GM12878 (cell line): ENCODE results near the gene MGMT. TPM values are rescaled to one million over a fixed set of nuclear protein-coding genes. Genes with fewer than 3 reads are reported as not detected.

Source experiments
- ATAC-seq: fragments of 200-7000 bp; cut with Tn5 transposase; 3 replicates; pipeline ENCODE4 v1.9.1; 2020; ENCODE audit warnings: mild to moderate bottlenecking, moderate library complexity
- BruUV-seq: library from RNA; stranded (reverse); fragments of 400-500 nt; replicated peaks from 2 replicates; lab custom pipeline; 2021; lab: Mats Ljungman, UMichigan
- CTCF ChIA-PET: fragments of 300-600 bp; sonication (Branson Sonifier 250); formaldehyde crosslinking; extraction: SDS; loops from one replicate; lab custom pipeline; 2021; ENCODE audit warnings: inconsistent platforms; lab: Yijun Ruan, JAX
- POLR2A ChIA-PET: fragments of 350-600 bp; formaldehyde crosslinking; extraction: SDS; loops from one replicate; lab custom pipeline; 2021; ENCODE audit warnings: inconsistent platforms; lab: Charles Lee
- RAD21 ChIA-PET: fragments of 300-600 bp; sonication (Branson Sonifier 250); formaldehyde crosslinking; loops from one replicate; lab custom pipeline; 2023; ENCODE audit warnings: antibody characterized with exemption; ENCODE audit not compliant: unreplicated experiment; lab: Charles Lee
- SMC1A ChIA-PET: fragments of 300-600 bp; sonication (Branson Sonifier 250); formaldehyde crosslinking; loops from one replicate; lab custom pipeline; 2023; ENCODE audit not compliant: unreplicated experiment, uncharacterized antibody; lab: Charles Lee
- DNase-seq: peaks from one replicate; pipeline ENCODE4 v3.0.0-alpha.2; 2011; ENCODE audit warnings: low read depth, low spot score
- FAIRE-seq: peaks from 3 replicates; lab custom pipeline; 2011; peaks lifted over from hg19 to GRCh38; lab: Jason Lieb, UNC
- H2AFZ ChIP-seq: 2 replicates; pipeline ENCODE4 v1.6.0; 2011; ENCODE audit warnings: low read depth, low read length, control low read depth; ENCODE audit not compliant: control insufficient read depth
- H3K27ac ChIP-seq: 2 replicates; pipeline ENCODE4 v1.5.1; 2011; ENCODE audit warnings: control low read depth; ENCODE audit not compliant: control insufficient read depth, insufficient read depth
- H3K27me3 ChIP-seq, 2 experiments: replicated peaks in 1 of 2; 2 replicates each; pipeline versions ENCODE4 v1.6.0 to v1.6.1; 2011; ENCODE audit warnings: low read length in 1 of 2; ENCODE audit not compliant: control insufficient read depth in 2 of 2, insufficient read depth in 2 of 2
- H3K36me3 ChIP-seq, 2 experiments: 2 replicates each; pipeline ENCODE4 v1.5.1; 2011; ENCODE audit warnings: low read length in 1 of 2; ENCODE audit not compliant: control insufficient read depth in 2 of 2, insufficient read depth in 2 of 2
- H3K4me1 ChIP-seq: 2 replicates; pipeline ENCODE4 v1.6.1; 2011; ENCODE audit warnings: mild to moderate bottlenecking, low read length, moderate library complexity, mixed read lengths; ENCODE audit not compliant: control insufficient read depth, insufficient read depth
- H3K4me2 ChIP-seq: 2 replicates; pipeline ENCODE4 v1.6.0; 2011; ENCODE audit warnings: control low read depth; ENCODE audit not compliant: control insufficient read depth, insufficient read depth
- H3K4me3 ChIP-seq: fragments of 200-600 bp; sonication (generic); 2 replicates; pipeline ENCODE4 v1.5.1; 2016
- H3K79me2 ChIP-seq: 2 replicates; pipeline ENCODE4 v1.6.0; 2011; ENCODE audit warnings: low read length; ENCODE audit not compliant: control insufficient read depth, insufficient read depth
- H3K9ac ChIP-seq: 2 replicates; pipeline ENCODE4 v1.8.0; 2011; ENCODE audit warnings: low read length, control low read depth, mixed read lengths; ENCODE audit not compliant: control insufficient read depth, insufficient read depth
- H3K9me3 ChIP-seq: replicated peaks from 3 replicates; pipeline ENCODE4 v1.5.1; 2011; ENCODE audit warnings: mild to moderate bottlenecking, low read length; ENCODE audit not compliant: control insufficient read depth, insufficient read depth
- H4K20me1 ChIP-seq: 2 replicates; pipeline ENCODE4 v1.6.0; 2011; ENCODE audit not compliant: control insufficient read depth, insufficient read depth
- CUX1 ChIP-seq: IDR thresholded peaks from 2 replicates; pipeline ENCODE4 v1.6.1; 2012; ENCODE audit warnings: improper control_type of control experiment, low read depth, low read length; ENCODE audit not compliant: insufficient replicate concordance
- MTA2 ChIP-seq: fragments of 450-650 bp; IDR thresholded peaks from 2 replicates; pipeline ENCODE4 v1.6.1; 2016; ENCODE audit warnings: low read depth, mild to moderate bottlenecking, moderate library complexity
- MYB ChIP-seq: fragments of 150-350 bp; IDR thresholded peaks from 2 replicates; pipeline ENCODE4 v1.6.1; 2014; ENCODE audit warnings: mild to moderate bottlenecking, low read depth, low read length, borderline replicate concordance
- PBX3 ChIP-seq: IDR thresholded peaks from 2 replicates; pipeline ENCODE4 v1.6.1; 2011; ENCODE audit warnings: mild to moderate bottlenecking, low read depth, low read length, moderate library complexity; ENCODE audit not compliant: insufficient replicate concordance
- ZNF24 ChIP-seq: fragments of 450-650 bp; IDR thresholded peaks from 2 replicates; pipeline ENCODE4 v1.6.1; 2017; ENCODE audit warnings: antibody characterized with exemption, mild to moderate bottlenecking
- ZZZ3 ChIP-seq: IDR thresholded peaks from 2 replicates; pipeline ENCODE4 v1.6.1; 2011; ENCODE audit warnings: low read depth; ENCODE audit not compliant: control insufficient read depth, insufficient read length
- WGBS: methylation state at CpG from one replicate; pipeline ENCODE4 v1.1.6; 2016; ENCODE audit warnings: low lambda C conversion rate; ENCODE audit not compliant: insufficient replicate concordance, insufficient coverage; ENCODE audit errors: missing lambda C conversion rate; 5-methylcytosine and 5-hydroxymethylcytosine counted together
- in situ Hi-C: fragments of 300-500 bp; cut with MboI; formaldehyde crosslinking; loops from 9 replicates; pipeline ENCODE4 v1.14.3; 2018; ENCODE audit warnings: mixed read lengths
- intact Hi-C: fragments of 100-400 bp; cut with micrococcal nuclease; formaldehyde crosslinking; loops from one replicate; pipeline ENCODE4 v1.14.2; 2022; ENCODE audit not compliant: unreplicated experiment
- polyA plus RNA-seq, 11 experiments: library from polyadenylated mRNA; depleted of rRNA in 4 of 11; unstranded in 6 of 11; stranded (reverse) in 5 of 11; fragments of >200 nt; fragmentation: Nextera tagmentation in 4 of 11; fragmentation: Illumina TruSeq in 1 of 11; extraction: Ambion mirVana in 4 of 11; extraction: Trizol in 1 of 11; gene quantifications; 1 replicate in 1 of 11; 2 replicates in 10 of 11; pipeline versions ENCODE4 v1.2.1 to v1.2.3, GENCODE V29; 2011 to 2016; ENCODE audit warnings: inconsistent platforms in 2 of 11, missing spikeins in 2 of 11, low read depth in 1 of 11
- total RNA-seq, 4 experiments: library from RNA; depleted of rRNA in 3 of 4; stranded (reverse); fragments of >200 nt in 3 of 4; fragmentation: Illumina TruSeq in 1 of 4; extraction: Trizol in 1 of 4; gene quantifications; 2 replicates each; pipeline versions ENCODE4 v1.2.1 to v1.2.3, GENCODE V29; 2013 to 2021
- TF ChIP-seq, protein P1 (sequence below): fragments of 450-650 bp; IDR thresholded peaks from 2 replicates; pipeline ENCODE4 v1.6.1; 2017; ENCODE audit warnings: mild to moderate bottlenecking, moderate library complexity
- TF ChIP-seq, protein P2 (sequence below): fragments of 450-650 bp; IDR thresholded peaks from 2 replicates; pipeline ENCODE4 v1.6.1; 2018; ENCODE audit warnings: mild to moderate bottlenecking, low read depth, moderate library complexity; ENCODE audit not compliant: partially characterized antibody

The MGMT gene
- total and polyA plus RNA-seq, 10 of the 15 experiments (the other 5 are each of a cell fraction or from before 2014, with no cell fraction given) = 0.16 to 24.2 (median 13.3) TPM

DNA sequence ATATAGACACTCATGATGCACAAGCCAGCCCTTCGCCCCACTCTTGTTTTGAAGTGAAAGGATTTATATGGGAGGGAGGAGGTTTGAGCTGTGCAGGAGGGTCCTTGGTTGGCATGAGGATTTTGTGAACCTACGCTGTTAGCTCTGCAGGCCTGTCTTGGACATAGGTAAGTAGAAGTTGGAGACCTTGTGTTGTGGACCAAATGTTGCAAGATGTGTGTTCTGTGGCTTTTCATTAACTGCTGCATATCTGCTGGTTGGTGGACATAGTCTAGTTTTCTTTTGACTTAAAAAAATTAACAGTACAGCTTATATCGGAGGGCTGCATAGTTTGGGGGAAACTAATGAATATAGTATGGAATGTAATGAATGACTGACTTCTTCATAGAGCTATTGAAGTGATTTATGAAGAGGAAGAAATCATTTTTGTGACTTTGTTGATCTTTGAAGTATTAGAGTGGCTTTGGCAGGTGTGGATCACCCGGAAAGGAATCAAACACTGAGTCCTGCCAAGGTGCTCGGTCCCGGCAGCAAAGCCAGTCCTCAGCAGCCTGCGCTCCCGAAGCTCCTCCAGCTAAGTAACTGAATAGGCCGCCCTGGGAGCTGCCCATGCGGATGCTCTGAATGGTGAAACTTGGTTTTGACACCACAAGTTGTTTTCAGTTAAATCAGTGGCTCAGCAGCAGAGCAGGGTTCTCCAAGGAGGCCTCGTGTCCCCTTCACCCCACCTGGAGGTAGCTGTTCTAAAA lies 3.2 kb downstream of the MGMT start:
- in situ Hi-C loops (no loop called here), intact Hi-C loops (no loop called here)
- DNase-seq = no peak
- Histone ChIP-seq H3K79me2 (peaks cover 9% of the 10 kb centered on the region), H3K4me3 (no peak overlapping the region), H3K9ac (no peak overlapping the region), H3K9me3 (no peaks in the 10 kb centered on the region), H2AFZ (no peak overlapping the region), H3K4me1 (peaks cover 15% of the 10 kb centered on the region), H4K20me1 (no peaks in the 10 kb centered on the region), H3K4me2 (no peak overlapping the region), H3K36me3 (no peaks in the 10 kb centered on the region), H3K27ac (no peak overlapping the region), H3K27me3 (no peaks in the 10 kb centered on the region)
- no peak for ATAC-seq
- SMC1A ChIA-PET = no interaction called here
- 75% methylated on average over 11 of the region's 11 CpGs for WGBS
- FAIRE-seq = no peak
- POLR2A ChIA-PET = no interaction called here
- CTCF ChIA-PET = no interaction called here
- RAD21 ChIA-PET = no interaction called here
- BruUV-seq = no TSS peak
- no peak for TF ChIP-seq MTA2
- TF ChIP-seq MYB = no peak
- TF ChIP-seq PBX3 = no peak
- TF ChIP-seq, protein P1, sequence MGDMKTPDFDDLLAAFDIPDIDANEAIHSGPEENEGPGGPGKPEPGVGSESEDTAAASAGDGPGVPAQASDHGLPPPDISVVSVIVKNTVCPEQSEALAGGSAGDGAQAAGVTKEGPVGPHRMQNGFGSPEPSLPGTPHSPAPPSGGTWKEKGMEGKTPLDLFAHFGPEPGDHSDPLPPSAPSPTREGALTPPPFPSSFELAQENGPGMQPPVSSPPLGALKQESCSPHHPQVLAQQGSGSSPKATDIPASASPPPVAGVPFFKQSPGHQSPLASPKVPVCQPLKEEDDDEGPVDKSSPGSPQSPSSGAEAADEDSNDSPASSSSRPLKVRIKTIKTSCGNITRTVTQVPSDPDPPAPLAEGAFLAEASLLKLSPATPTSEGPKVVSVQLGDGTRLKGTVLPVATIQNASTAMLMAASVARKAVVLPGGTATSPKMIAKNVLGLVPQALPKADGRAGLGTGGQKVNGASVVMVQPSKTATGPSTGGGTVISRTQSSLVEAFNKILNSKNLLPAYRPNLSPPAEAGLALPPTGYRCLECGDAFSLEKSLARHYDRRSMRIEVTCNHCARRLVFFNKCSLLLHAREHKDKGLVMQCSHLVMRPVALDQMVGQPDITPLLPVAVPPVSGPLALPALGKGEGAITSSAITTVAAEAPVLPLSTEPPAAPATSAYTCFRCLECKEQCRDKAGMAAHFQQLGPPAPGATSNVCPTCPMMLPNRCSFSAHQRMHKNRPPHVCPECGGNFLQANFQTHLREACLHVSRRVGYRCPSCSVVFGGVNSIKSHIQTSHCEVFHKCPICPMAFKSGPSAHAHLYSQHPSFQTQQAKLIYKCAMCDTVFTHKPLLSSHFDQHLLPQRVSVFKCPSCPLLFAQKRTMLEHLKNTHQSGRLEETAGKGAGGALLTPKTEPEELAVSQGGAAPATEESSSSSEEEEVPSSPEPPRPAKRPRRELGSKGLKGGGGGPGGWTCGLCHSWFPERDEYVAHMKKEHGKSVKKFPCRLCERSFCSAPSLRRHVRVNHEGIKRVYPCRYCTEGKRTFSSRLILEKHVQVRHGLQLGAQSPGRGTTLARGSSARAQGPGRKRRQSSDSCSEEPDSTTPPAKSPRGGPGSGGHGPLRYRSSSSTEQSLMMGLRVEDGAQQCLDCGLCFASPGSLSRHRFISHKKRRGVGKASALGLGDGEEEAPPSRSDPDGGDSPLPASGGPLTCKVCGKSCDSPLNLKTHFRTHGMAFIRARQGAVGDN = no peak
- TF ChIP-seq, protein P2, sequence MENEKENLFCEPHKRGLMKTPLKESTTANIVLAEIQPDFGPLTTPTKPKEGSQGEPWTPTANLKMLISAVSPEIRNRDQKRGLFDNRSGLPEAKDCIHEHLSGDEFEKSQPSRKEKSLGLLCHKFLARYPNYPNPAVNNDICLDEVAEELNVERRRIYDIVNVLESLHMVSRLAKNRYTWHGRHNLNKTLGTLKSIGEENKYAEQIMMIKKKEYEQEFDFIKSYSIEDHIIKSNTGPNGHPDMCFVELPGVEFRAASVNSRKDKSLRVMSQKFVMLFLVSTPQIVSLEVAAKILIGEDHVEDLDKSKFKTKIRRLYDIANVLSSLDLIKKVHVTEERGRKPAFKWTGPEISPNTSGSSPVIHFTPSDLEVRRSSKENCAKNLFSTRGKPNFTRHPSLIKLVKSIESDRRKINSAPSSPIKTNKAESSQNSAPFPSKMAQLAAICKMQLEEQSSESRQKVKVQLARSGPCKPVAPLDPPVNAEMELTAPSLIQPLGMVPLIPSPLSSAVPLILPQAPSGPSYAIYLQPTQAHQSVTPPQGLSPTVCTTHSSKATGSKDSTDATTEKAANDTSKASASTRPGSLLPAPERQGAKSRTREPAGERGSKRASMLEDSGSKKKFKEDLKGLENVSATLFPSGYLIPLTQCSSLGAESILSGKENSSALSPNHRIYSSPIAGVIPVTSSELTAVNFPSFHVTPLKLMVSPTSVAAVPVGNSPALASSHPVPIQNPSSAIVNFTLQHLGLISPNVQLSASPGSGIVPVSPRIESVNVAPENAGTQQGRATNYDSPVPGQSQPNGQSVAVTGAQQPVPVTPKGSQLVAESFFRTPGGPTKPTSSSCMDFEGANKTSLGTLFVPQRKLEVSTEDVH = no peak
- TF ChIP-seq CUX1 = no peak
- no peak for TF ChIP-seq ZZZ3
- no peak for TF ChIP-seq ZNF24
